Measurements from ENCODE around the gene RCHY1.

- TF ChIP-seq POLR2A (IDR thresholded peaks at IDR 0.05) (no peak), CTCF (IDR thresholded peaks at IDR 0.05) (no peak)
Observed at GRCh38 chr4:75512386-75513211, 1.6 kb downstream of the RCHY1 start.
